Right atrium auricular region (tissue), 2 donors: ENCODE data around the gene CDH24. TPM values are rescaled to one million over a fixed set of nuclear protein-coding genes. Genes with fewer than 3 reads are reported as not detected.

Experiments
- DNase-seq: peaks from one replicate; pipeline ENCODE4 v3.0.0-alpha.2; 2019; ENCODE audit warnings: low spot score
- H3K27ac ChIP-seq, 2 donors: fragments of 200-600 bp; sonication (generic); 1 replicate in 1 of 2; 2 replicates in 1 of 2; pipeline ENCODE4 v1.5.1; 2016 to 2019
- H3K27me3 ChIP-seq, 2 donors: fragments of 200-600 bp; sonication (generic); one replicate each; pipeline versions ENCODE4 v1.5.1 to v1.6.0; 2017 to 2019
- H3K36me3 ChIP-seq: fragments of 200-600 bp; sonication (generic); one replicate; pipeline ENCODE4 v1.5.1; 2016
- H3K4me1 ChIP-seq, 2 donors: fragments of 200-600 bp; sonication (generic); one replicate each; pipeline versions ENCODE4 v1.5.1 to v1.6.0; 2017 to 2019
- H3K4me3 ChIP-seq, 2 donors: fragments of 200-600 bp; sonication (generic); 1 replicate in 1 of 2; 2 replicates in 1 of 2; pipeline ENCODE4 v1.5.1; 2017 to 2019; ENCODE audit warnings: mild to moderate bottlenecking in 1 of 2, moderate library complexity in 1 of 2
- H3K9me3 ChIP-seq, 2 donors: fragments of 200-600 bp; sonication (generic); one replicate each; pipeline ENCODE4 v1.5.1; 2019
- total RNA-seq, 2 donors: library from RNA; depleted of rRNA; stranded (reverse); fragments of >200 nt; gene quantifications; one replicate each; pipeline ENCODE4 v1.1.0, GENCODE V29; 2016
- TF ChIP-seq, protein P1 (sequence below), 2 donors: fragments of 200-600 bp; sonication (generic); IDR thresholded peaks; one replicate each; pipeline ENCODE4 v1.5.1; 2019; ENCODE audit warnings: antibody characterized with exemption in 2 of 2

CDH24 gene
- total RNA-seq, 2 donors from 2014 or later, result 1.3 to 1.4 TPM

DNA sequence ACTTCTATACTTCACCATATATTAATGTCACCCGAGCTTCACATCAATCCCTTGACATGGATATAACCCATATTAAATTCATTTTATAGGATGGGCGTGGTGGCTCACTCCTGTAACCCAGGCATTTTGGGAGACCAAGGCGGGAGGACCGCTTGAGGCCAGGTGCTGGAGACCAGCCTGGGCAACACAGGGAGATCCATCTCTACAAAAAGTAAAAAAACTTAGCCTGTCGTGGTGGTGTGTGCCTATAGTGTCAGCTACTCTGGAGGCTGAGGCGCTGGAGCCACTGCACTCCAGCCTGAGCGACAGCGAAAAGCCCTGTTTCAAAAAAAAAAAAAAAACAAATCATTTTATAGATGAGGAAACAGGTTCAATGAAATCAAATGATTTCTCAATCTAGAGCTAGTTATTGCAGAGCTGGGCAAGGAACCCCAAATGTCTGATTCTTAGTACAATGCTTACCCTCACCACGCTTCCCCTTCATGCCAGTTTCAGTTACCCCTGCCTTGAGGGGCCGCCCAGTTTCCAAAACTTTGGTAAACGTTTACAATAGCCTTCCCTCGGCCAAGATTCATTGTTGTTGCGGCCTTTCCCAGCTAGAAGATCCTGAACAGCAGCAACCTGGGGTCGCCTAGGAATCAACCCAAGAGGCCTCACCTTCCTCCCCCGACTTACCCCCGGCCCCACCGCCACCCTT is 23.4 kb downstream of the CDH24 start:
- peak overlapping the region; percentile 92 to 95 for H3K27ac ChIP-seq
- H3K4me3 ChIP-seq, result peak overlapping the region; percentile 80
- TF ChIP-seq, protein P1, sequence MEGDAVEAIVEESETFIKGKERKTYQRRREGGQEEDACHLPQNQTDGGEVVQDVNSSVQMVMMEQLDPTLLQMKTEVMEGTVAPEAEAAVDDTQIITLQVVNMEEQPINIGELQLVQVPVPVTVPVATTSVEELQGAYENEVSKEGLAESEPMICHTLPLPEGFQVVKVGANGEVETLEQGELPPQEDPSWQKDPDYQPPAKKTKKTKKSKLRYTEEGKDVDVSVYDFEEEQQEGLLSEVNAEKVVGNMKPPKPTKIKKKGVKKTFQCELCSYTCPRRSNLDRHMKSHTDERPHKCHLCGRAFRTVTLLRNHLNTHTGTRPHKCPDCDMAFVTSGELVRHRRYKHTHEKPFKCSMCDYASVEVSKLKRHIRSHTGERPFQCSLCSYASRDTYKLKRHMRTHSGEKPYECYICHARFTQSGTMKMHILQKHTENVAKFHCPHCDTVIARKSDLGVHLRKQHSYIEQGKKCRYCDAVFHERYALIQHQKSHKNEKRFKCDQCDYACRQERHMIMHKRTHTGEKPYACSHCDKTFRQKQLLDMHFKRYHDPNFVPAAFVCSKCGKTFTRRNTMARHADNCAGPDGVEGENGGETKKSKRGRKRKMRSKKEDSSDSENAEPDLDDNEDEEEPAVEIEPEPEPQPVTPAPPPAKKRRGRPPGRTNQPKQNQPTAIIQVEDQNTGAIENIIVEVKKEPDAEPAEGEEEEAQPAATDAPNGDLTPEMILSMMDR (IDR thresholded peaks at IDR 0.05), result no peak
- H3K36me3 ChIP-seq, result peaks cover 37% of the 10 kb centered on the region
- H3K27me3 ChIP-seq, result no peaks in the 10 kb centered on the region
- H3K4me1 ChIP-seq, result peaks cover 0 to 21% of the 10 kb centered on the region in 2 donors
- H3K9me3 ChIP-seq, result no peaks in the 10 kb centered on the region
- no peak for DNase-seq

DNA sequence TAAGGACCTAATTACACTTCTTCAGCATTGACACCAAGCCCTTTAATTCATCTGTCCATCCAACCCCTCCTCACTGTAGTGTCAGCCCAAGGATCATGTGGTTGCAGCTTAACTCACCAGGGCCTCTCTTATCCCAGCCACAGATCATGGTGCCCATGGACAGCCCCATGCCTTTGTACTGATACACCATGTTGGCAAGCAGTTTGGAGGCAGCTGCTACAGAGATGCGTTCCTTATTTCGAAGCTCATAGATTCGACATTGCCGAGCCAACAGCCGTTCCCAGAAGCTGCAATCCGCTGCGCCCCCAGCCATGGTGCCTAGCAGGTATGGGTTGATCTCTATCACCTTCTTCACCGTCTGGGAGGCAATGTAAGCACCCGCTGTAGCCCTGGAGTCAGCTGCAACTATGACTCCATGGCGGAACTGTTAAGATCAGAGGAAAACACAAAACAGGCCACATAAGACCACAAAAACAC is 24.0 kb downstream of the CDH24 start:
- Histone ChIP-seq H3K4me1 (peaks cover 0 to 21% of the 10 kb centered on the region in 2 donors), H3K4me3 (no peak overlapping the region), H3K36me3 (peaks cover 37% of the 10 kb centered on the region), H3K27ac (no peak overlapping the region), H3K27me3 (no peaks in the 10 kb centered on the region), H3K9me3 (no peaks in the 10 kb centered on the region)
- TF ChIP-seq, protein P1 (IDR thresholded peaks at IDR 0.05), result no peak
- no peak for DNase-seq

DNA sequence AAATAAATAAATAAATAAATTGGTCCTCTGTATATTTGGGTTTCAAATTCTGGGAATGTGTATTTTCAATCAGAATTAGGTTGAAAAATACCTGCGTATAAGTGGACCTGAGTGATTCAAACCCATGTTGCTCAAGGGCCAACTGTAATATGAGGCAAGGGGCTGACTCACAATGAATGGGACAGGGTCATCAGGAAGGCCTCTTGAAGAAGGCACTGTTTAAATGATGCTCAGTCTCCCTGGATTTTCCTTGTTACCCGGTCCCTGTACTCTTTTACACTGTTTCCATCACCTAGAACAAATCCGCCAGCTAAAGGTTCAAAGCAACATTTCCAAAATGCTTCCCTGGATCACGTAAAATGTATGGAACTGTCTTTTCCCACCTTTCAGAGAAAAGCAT is 26.4 kb downstream of the CDH24 start:
- H3K4me3 ChIP-seq, result no peak overlapping the region
- no peak for DNase-seq
- no peaks in the 10 kb centered on the region for H3K27me3 ChIP-seq
- TF ChIP-seq, protein P1 (IDR thresholded peaks at IDR 0.05), result no peak
- no peaks in the 10 kb centered on the region for H3K9me3 ChIP-seq
- peaks cover 43% of the 10 kb centered on the region for H3K36me3 ChIP-seq
- H3K4me1 ChIP-seq, result peaks cover 0 to 21% of the 10 kb centered on the region in 2 donors
- H3K27ac ChIP-seq, result no peak overlapping the region

GRCh38 chr14:23028799-23029198 is 28.5 kb downstream of the CDH24 start:
- Histone ChIP-seq H3K27ac (no peak overlapping the region), H3K9me3 (no peaks in the 10 kb centered on the region), H3K36me3 (peaks cover 50% of the 10 kb centered on the region), H3K4me1 (peaks cover 0 to 16% of the 10 kb centered on the region in 2 donors), H3K27me3 (no peaks in the 10 kb centered on the region), H3K4me3 (no peak overlapping the region)
- DNase-seq, result no peak
- TF ChIP-seq, protein P1 (IDR thresholded peaks at IDR 0.05), result no peak

DNA sequence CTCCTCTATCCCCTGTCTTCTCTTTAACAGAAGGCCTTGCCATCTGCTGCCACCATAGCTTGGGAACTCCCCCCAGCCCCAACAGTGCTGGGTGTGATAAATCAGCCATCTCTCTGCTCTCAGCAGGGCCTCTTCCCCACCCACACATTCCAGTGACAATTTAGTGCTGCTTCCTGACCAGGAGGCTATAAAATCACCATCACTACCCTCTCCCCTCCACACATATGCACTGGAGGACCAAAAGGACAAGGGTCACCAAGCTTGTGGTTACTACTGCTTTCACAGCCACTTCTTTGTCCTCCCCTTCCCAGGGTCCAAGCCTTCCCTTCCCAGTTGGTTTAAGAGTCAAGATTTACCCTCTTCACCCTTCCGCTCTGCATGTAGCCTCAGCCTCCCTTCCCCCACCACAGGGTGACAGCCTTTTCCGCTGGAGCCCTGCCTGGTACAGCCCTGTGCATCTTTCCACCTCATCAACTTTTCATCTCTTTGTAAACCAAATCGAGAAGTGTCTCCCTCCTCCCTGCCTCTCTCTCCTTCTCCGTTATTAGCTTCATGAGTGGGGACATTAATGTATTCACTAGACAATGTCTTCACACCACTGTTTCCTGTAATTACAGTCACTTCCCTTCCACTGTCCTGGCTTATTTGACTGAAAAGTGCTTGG is 32.0 kb downstream of the CDH24 start:
- H3K4me3 ChIP-seq, result no peak overlapping the region
- TF ChIP-seq, protein P1 (IDR thresholded peaks at IDR 0.05), result no peak
- peaks cover 18% of the 10 kb centered on the region for H3K36me3 ChIP-seq
- H3K4me1 ChIP-seq, result no peaks in the 10 kb centered on the region
- DNase-seq, result no peak
- no peak overlapping the region for H3K27ac ChIP-seq
- no peaks in the 10 kb centered on the region for H3K27me3 ChIP-seq
- no peaks in the 10 kb centered on the region for H3K9me3 ChIP-seq
